NAMALWA (cell line): Measurements from ENCODE around the gene SUN1.
"Not testable (repeated sequence)": the region's sequence is repeated elsewhere in the genome, so short reads cannot be mapped to it uniquely, and the experiment has no call there.

Experiments used
- DNase-seq: peaks from one replicate; pipeline ENCODE4 v3.0.0-alpha.2; 2015; ENCODE audit warnings: low spot score

SUN1 gene

GRCh38 chr7:834277-834676 lies 2.0 kb downstream of the SUN1 start:
- DNase-seq: no peak

DNA sequence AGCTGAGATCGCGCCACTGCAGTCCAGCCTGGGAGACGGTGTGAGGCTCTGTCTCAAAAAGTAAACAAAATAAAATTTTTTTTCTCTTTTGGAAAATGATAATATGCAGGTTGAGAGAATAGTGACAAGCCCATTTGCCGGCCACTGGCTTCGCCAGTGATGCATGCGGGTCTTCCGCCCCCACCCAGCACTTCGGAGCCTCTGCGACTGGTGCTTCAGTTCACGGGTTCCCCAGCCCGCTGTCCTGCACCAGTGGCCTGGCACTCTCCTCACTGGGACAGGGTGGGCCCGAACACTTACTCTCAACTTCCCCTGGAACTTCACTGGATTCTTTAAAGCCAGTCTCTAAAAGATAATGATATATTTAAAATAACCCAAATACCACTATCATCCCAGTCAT lies 2.7 kb downstream of the SUN1 start:
- DNase-seq: no peak

GRCh38 chr7:835485-836401 lies 3.5 kb downstream of the SUN1 start:
- DNase-seq: no peak

DNA sequence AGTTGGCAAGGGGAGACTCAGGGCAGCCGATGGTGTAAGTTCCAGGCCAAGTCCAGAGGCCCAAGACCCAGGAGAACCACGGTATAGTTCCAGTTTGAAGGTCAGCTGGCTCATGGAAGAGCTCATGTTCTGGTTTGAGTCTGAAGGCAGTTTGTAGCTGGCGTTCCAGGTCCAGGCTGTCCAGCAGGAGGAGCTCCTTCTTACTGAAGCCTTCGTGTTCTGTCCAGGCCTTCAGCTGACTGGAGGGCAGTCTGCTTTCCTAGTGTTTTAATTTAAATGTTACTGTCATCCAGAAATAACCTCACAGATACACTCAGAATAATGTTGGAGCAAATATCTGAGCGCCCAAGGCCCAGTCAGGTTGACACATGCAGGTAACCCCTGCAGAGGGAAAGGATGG lies 4.2 kb downstream of the SUN1 start:
- DNase-seq: no peak

DNA sequence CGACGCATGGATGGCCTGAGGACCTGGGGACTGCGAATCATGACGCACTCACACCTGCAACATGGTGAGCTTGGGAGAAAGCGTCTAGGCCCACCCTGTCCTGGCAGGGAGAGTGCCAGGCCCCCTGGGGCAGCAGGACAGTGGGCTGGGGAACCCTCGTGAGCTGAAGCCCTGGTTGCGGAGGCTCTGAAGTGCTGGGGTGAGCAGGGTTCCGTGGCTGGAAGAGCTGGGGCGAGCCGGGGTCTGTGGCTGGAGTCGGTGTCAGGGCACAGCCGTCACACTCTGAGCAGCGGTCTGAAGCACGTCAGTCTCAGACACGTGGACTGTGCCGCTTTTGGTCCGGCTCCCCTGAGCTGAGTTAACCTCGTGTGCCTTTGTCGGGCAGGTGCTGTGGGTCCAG lies 4.7 kb downstream of the SUN1 start:
- DNase-seq: no peak

GRCh38 chr7:840001-840600 lies 7.8 kb downstream of the SUN1 start:
- DNase-seq: no peak

DNA sequence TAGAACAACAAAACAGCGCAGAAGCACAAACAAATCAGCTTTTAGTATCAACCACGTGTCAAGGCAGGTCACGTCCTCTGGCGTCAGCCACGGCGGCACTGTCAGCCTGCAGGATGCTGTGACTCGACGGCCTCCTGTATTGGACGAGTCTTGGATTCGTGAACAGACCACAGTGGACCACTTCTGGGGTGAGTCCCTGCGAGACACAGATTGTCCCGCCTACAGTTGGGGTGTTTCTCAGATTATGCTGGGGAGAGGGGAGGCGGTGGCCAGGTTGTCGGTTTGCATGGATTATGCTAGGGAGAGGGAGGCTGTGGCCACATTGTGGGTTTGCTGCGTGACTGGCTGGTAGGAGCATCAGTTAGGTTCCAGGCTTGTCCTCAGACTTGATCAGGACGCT lies 9.7 kb downstream of the SUN1 start:
- DNase-seq: no peak

DNA sequence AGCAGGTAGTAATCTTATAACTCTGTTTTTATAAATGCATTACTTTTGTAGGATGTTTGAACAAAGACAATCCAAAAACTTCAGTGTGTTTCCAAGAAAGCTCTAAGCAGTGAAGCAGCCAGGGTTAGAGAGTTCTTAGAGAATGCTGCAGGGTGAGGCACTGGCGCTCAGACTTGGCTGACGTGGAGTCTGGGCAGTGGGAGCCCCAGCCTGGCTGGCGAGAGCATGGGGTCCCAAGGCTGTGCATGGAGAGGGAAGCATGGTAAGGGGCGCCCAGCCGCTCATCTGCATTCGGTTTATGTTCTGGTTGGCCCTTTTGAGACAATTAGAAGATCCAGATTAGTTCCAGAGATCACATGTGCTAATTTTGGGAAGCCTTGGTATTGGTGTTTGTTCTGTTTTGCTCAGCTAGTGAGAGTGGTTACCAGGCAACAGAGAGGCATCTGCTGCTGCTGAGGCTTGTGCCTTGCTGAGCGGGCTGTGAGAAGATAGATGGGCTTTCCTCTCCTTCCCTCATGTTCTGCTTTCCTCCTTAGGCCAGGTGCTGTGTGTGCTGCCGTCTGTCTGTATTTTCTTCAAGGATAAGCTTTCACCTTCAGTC lies 10.3 kb downstream of the SUN1 start:
- peak; percentile 15 for DNase-seq

DNA sequence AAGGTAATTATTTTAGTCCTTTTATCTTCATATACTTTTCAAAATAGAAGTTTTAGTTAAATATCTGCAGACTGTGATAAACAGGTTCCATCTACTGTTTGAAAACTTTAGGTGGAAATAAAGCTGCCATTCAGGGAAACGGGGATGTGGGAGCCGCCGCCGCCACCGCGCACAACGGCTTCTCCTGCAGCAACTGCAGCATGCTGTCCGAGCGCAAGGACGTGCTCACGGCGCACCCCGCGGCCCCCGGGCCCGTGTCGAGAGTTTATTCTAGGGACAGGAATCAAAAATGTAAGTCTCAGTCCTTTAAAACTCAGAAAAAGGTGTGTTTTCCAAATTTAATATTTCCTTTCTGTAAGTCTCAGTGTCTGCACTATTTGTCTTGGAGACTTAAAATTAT lies 11.0 kb downstream of the SUN1 start:
- DNase-seq: no peak

DNA sequence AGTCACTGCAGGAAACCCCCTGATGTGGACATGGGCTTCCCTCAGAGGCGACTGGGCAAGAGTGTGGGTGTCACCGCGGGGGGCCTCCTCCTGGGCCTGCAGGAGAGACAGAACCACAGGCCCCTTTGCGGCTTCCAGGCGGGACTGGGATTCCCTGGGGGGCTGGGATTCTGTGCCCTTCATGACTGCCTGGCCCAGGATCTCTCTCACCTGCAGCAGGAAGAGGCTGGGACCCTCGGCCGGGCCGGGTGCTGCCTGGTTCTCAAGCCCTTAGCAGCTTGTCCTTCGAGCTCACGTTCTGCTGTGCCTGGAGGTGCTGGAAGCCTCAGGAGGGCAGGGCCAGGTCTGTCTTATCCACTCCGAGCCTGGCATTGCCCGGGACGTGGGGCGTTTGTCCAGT lies 11.8 kb downstream of the SUN1 start:
- no peak for DNase-seq

- DNase-seq: no peak
These were observed 12.2 kb downstream of the SUN1 start for GRCh38 chr7:844514-844913.

GRCh38 chr7:845091-845490 lies 12.8 kb downstream of the SUN1 start:
- DNase-seq: no peak

GRCh38 chr7:845731-846130 lies 13.5 kb downstream of the SUN1 start:
- no peak for DNase-seq

- not testable (repeated sequence) for DNase-seq
These were observed 14.8 kb downstream of the SUN1 start for GRCh38 chr7:846958-847650.

DNA sequence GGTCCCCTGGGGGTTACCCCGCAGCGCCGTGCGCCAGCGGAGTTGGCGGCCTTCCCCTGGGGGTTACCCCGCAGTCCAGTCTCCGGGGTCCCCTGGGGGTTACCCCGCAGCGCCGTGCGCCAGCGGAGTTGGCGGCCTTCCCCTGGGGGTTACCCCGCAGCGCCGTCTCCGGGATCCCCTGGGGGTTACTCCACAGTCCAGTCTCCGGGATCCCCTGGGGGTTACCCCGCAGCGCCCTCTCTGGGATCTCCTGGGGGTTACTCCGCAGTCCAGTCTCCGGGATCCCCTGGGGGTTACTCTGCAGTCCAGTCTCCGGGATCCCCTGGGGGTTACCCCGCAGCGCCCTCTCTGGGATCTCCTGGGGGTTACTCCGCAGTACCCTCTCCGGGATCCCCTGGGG lies 15.5 kb downstream of the SUN1 start:
- DNase-seq: not testable (repeated sequence)

- no peak for DNase-seq
These were observed 16.9 kb downstream of the SUN1 start for GRCh38 chr7:849145-849544.

DNA sequence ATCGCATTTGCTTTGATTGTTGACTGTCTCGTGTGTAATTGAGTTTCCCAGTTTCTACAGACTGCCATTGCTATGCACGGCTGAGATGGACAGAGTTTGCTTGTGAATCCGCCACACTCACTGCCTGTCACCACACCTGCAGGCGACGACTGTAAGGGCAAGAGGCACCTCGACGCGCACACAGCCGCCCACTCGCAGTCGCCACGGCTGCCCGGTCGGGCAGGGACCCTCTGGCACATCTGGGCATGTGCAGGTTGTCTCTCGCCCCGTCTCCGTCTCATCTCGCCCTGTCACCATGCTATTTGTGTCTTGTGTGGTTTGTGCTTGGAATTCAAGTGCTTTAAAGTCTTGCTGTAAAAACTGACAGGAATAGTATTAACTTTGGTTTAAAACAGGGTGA lies 17.5 kb downstream of the SUN1 start:
- no peak for DNase-seq

GRCh38 chr7:851204-851603 lies 18.9 kb downstream of the SUN1 start:
- DNase-seq: no peak

DNA sequence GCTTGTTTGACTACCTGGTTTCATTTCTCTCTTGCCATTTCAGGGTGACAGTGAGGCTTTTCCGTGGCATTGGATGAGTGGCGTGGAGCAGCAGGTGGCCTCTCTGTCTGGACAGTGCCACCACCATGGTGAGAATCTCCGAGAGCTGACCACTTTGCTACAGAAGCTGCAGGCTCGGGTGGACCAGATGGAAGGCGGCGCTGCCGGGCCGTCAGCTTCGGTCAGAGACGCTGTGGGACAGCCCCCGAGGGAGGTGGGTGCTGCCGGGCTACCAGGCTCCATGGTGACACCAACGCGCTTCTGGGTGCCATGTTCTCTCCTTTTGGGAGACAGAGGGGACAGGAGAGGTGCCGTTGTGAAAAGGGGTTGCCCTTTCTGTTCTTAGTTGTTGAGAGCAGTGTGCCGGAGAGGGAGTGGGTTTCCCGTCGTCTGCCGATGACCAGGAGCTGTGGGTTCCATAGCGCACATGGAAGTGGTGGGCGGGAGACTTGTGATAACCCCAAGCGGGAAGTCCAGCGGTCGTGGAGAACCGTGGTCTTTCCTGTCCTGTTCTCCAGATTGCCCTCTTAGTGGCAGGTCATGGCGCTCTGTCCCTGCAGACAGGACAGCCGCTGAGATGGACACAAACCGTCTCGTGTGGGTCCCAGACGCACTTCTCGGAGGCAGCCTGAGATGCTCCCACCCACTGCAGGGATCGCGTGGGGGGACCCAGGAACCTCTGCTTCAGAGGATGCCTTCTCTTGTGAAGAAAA lies 21.3 kb downstream of the SUN1 start:
- DNase-seq: no peak

- no peak for DNase-seq
These were observed 22.0 kb downstream of the SUN1 start for GRCh38 chr7:854118-854775.

DNA sequence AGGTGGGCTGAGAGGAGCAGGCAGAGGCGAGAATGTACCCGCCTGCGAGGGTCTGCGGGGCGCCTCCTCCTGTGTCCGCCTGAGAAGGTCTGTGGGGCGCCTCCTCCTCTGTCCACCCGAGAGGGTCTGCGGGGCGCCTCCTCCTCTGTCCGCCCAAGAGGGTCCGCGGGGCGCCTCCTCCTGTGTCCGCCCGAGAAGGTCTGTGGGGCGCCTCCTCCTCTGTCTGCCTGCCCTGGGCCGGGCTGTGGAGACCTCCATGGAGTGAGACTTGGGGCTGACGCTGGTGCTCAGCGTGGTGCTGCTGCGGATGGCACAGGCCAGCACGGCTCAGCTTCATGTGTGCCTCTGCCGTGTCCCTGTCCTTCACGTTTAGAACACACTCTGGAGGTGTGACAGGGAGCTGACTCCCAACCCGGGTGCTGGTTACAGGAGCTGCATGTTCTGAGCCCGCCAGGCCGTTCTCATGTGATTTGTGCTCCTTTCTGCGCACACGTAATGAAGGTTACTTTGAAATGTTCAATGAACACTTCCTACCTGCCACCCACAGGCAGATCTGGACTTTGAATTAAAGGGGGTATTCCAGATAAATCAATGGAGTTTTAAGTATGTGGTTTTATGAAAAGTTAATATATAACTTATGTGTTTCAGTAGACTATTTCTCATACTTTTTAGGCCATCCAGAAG lies 23.6 kb downstream of the SUN1 start:
- no peak for DNase-seq
